ENCODE measurements around the gene EIF2AK3.
"Not testable (repeated sequence)": the region's sequence is repeated elsewhere in the genome, so short reads cannot be mapped to it uniquely, and the experiment has no call there.

Gene EIF2AK3

DNA sequence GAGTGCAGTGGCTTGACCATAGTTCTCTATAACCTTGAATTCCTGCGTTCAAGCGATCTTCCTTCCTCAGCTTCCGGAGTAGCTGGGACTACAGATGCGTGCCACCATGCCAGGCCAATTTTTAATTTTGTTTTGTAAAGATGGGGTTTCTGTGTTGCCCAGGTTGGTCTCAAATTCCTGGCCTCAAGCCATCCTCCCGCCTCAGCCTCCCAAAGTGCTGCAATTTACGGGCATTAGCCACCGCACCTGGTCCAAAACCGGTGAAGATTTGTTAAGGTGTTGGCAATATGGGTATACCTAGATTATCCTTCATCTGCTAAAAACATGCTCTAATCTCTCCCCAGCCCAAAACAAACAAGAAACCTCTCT lies 1.3 kb upstream of the EIF2AK3 start:
- FAIRE-seq (no peak), DNase-seq (ENCODE audit: insufficient read length) (no peak)
- TF ChIP-seq POLR2A (IDR thresholded peaks at IDR 0.05; ENCODE audit: low read depth, low read length) (no peak), POLR2AphosphoS5 (IDR thresholded peaks at IDR 0.05; ENCODE audit: low read depth, low read length) (no peak), TAF1 (IDR thresholded peaks at IDR 0.05; ENCODE audit: borderline replicate concordance, low read depth, low read length) (no peak)

GRCh38 chr2:88627856-88628570 lies 749 bp upstream of the EIF2AK3 start:
- FAIRE-seq = no peak
- peak; percentile 87 for TF ChIP-seq POLR2A (IDR thresholded peaks at IDR 0.05; ENCODE audit: low read depth, low read length)
- no peak for TF ChIP-seq TAF1 (IDR thresholded peaks at IDR 0.05; ENCODE audit: borderline replicate concordance, low read depth, low read length)
- peak; percentile 83 for TF ChIP-seq POLR2AphosphoS5 (IDR thresholded peaks at IDR 0.05; ENCODE audit: low read depth, low read length)
- DNase-seq (ENCODE audit: insufficient read length) = peak; percentile 31

GRCh38 chr2:88626171-88627054 lies 851 bp downstream of the EIF2AK3 start:
- peak; percentile 30 for DNase-seq (ENCODE audit: insufficient read length)
- peak; percentile 17 for FAIRE-seq
- TF ChIP-seq POLR2AphosphoS5 (IDR thresholded peaks at IDR 0.05; ENCODE audit: low read depth, low read length) = no peak; the same call in 1 of the 2 replicates
- TF ChIP-seq TAF1 (IDR thresholded peaks at IDR 0.05; ENCODE audit: borderline replicate concordance, low read depth, low read length) = no peak

- no peak for TF ChIP-seq TAF1 (IDR thresholded peaks at IDR 0.05; ENCODE audit: borderline replicate concordance, low read depth, low read length)
- no peak for TF ChIP-seq POLR2AphosphoS5 (IDR thresholded peaks at IDR 0.05; ENCODE audit: low read depth, low read length)
- no peak for TF ChIP-seq POLR2A (IDR thresholded peaks at IDR 0.05; ENCODE audit: low read depth, low read length)
- DNase-seq (ENCODE audit: insufficient read length) (no peak), FAIRE-seq (no peak)
Measured at GRCh38 chr2:88624477-88624876, 2.8 kb downstream of the EIF2AK3 start.

GRCh38 chr2:88623831-88624465 lies 3.3 kb downstream of the EIF2AK3 start:
- FAIRE-seq; DNase-seq (ENCODE audit: insufficient read length): not testable (repeated sequence)

DNA sequence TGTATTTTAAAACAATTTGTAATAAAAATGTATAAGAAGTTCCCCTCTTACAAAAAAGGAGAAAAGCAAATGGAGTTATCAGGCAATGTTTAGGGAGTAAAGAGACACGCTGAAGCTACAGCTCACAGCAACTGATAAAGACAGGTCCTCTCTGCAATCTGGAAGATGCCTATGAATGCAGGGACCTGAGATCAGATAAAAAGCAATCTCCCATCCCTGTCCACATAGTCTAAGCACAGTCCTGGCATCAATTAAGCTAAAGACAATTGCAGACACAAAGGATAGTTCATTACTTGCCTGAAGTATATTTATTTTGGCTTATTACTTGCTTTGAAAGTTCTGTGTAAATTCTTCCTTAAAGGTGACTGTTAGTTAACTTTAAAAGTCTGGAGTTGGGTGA lies 5.0 kb downstream of the EIF2AK3 start:
- no peak for FAIRE-seq
- no peak for TF ChIP-seq POLR2AphosphoS5 (IDR thresholded peaks at IDR 0.05; ENCODE audit: low read depth, low read length)
- no peak for DNase-seq (ENCODE audit: insufficient read length)

DNA sequence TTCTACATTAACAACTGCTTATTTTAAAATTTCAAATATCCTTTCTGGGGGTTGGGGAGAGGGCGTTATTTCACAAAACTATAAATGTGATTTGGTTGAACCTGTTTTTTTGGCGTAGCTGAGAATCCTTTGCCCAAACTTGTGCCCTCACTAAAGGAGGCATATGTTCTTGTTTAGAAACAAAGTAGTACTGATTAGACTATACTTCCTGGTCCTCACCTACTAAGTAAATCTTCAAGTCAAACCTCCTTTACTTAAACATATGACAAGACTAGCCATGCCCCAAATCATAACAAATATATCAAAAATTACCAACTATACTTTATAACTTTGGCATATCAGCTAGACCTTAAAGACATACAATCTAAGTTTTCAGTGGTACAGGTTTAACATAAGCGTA lies 5.8 kb downstream of the EIF2AK3 start:
- TF ChIP-seq TAF1 (IDR thresholded peaks at IDR 0.05; ENCODE audit: borderline replicate concordance, low read depth, low read length) (no peak), POLR2AphosphoS5 (IDR thresholded peaks at IDR 0.05; ENCODE audit: low read depth, low read length) (no peak), POLR2A (IDR thresholded peaks at IDR 0.05; ENCODE audit: low read depth, low read length) (no peak)
- DNase-seq (ENCODE audit: insufficient read length) (no peak), FAIRE-seq (peak; percentile 17)

- FAIRE-seq (no peak), DNase-seq (ENCODE audit: insufficient read length) (no peak)
Measured at GRCh38 chr2:88620015-88620414, 7.2 kb downstream of the EIF2AK3 start.

GRCh38 chr2:88615822-88616221 lies 11.4 kb downstream of the EIF2AK3 start:
- TF ChIP-seq TAF1 (IDR thresholded peaks at IDR 0.05; ENCODE audit: borderline replicate concordance, low read depth, low read length) (no peak), POLR2AphosphoS5 (IDR thresholded peaks at IDR 0.05; ENCODE audit: low read depth, low read length) (no peak), POLR2A (IDR thresholded peaks at IDR 0.05; ENCODE audit: low read depth, low read length) (0 out of 2 replicates have a peak, but pooled peaks have one; percentile 18)
- FAIRE-seq = peak; percentile 70
- no peak for DNase-seq (ENCODE audit: insufficient read length)

More at GRCh38 chr2:88620015-88620414, 7.2 kb downstream of the EIF2AK3 start:
- TF ChIP-seq TAF1 (IDR thresholded peaks at IDR 0.05; ENCODE audit: borderline replicate concordance, low read depth, low read length) (no peak), POLR2A (IDR thresholded peaks at IDR 0.05; ENCODE audit: low read depth, low read length) (no peak), POLR2AphosphoS5 (IDR thresholded peaks at IDR 0.05; ENCODE audit: low read depth, low read length) (no peak)

- no peak for TF ChIP-seq TAF1 (IDR thresholded peaks at IDR 0.05; ENCODE audit: borderline replicate concordance, low read depth, low read length)
- TF ChIP-seq POLR2A (IDR thresholded peaks at IDR 0.05; ENCODE audit: low read depth, low read length) = peak; percentile 30; the same call in 1 of the 2 replicates
- TF ChIP-seq POLR2AphosphoS5 (IDR thresholded peaks at IDR 0.05; ENCODE audit: low read depth, low read length) = no peak
- DNase-seq (ENCODE audit: insufficient read length) (peak; percentile 23), FAIRE-seq (peak; percentile 78)
Measured at GRCh38 chr2:88614497-88615157, 12.6 kb downstream of the EIF2AK3 start.

- TF ChIP-seq POLR2A (IDR thresholded peaks at IDR 0.05; ENCODE audit: low read depth, low read length) = no peak
- TF ChIP-seq POLR2AphosphoS5 (IDR thresholded peaks at IDR 0.05; ENCODE audit: low read depth, low read length) = no peak
- no peak for TF ChIP-seq TAF1 (IDR thresholded peaks at IDR 0.05; ENCODE audit: borderline replicate concordance, low read depth, low read length)
- DNase-seq (ENCODE audit: insufficient read length) = no peak
- FAIRE-seq = peak; percentile 61
Measured at GRCh38 chr2:88613921-88614320, 13.3 kb downstream of the EIF2AK3 start.

Measured in GM12892 (cell line).